GM04504 (cell line): ENCODE results near the gene CAPZA2.
"Not testable (repeated sequence)": the region's sequence is repeated elsewhere in the genome, so short reads cannot be mapped to it uniquely, and the experiment has no call there.

Experiments
- DNase-seq: peaks from one replicate; pipeline ENCODE4 v3.0.0-alpha.2; 2012; ENCODE audit warnings: low read depth

CAPZA2 gene

GRCh38 chr7:116953906-116954838 lies 91.8 kb downstream of the CAPZA2 start:
- peak; percentile 71 for DNase-seq

DNA sequence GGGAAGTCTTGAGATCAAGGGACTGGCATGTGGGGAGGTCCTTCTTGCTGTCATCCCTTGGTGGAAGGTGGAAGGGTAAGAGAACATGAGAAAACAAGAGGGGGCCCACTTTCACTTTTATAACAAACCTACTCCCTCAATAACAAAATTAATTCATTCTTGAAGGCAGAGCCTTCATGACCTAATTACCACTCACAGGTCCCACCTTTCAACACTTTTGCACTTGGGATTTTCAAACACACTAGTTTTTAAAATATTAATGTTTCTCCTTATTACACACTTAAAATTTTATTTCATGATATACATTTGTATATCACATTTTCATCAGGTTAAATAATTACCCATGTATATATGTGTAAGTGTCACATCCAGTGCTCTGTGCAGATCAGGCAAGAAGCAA lies 93.0 kb downstream of the CAPZA2 start:
- no peak for DNase-seq

GRCh38 chr7:116955801-116956476 lies 93.6 kb downstream of the CAPZA2 start:
- no peak for DNase-seq

DNA sequence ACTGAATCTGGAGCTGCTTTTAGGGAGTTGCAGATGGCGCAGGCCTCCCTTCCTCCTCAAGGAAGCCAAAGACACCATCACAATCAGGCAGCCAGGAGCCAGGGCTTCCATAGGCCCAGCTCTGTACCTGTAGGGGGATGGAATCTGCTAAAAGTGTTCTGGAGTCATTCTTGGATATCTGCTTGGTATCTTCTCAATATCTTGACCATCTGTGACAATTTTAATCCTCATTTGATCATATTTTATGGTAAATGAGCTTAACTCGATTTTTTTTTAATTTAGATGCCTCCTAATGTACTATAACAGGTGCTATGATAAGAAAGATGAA lies 94.1 kb downstream of the CAPZA2 start:
- DNase-seq = no peak

GRCh38 chr7:116957874-116958273 lies 95.5 kb downstream of the CAPZA2 start:
- no peak for DNase-seq

DNA sequence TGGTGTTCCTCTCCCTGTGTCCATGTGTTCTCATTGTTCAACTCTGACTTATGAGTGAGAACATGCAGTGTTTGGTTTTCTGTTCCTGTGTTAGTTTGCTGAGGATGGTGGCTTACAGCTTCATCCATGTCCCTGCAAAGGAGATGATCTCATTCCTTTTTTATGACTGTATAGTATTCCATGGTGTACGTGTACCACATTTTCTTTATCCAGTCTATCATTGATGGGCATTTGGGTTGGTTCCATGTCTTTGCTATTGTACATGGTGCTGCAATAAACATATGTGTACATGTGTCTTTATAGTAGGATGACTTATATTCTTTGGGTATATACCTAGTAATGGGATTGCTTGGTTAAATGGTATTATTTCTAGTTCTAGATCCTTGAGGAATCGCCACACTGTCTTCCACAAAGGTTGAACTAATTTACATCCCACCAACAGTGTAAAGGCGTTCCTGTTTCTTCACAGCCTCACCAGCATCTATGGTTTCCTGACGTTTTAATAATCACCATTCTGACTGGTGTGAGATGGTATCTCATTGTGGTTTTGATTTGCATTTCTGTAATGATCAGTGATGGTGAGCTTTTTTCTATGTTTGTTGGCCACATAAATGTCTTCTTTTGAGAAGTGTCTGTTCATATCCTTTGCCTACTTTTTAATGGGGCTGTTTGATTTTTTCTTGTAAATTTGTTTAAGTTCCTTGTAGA lies 99.7 kb downstream of the CAPZA2 start:
- not testable (repeated sequence) for DNase-seq

- DNase-seq = no peak
Measured at GRCh38 chr7:116963234-116963633, 100.8 kb downstream of the CAPZA2 start.

GRCh38 chr7:116966601-116967000 lies 104.2 kb downstream of the CAPZA2 start:
- DNase-seq = no peak

DNA sequence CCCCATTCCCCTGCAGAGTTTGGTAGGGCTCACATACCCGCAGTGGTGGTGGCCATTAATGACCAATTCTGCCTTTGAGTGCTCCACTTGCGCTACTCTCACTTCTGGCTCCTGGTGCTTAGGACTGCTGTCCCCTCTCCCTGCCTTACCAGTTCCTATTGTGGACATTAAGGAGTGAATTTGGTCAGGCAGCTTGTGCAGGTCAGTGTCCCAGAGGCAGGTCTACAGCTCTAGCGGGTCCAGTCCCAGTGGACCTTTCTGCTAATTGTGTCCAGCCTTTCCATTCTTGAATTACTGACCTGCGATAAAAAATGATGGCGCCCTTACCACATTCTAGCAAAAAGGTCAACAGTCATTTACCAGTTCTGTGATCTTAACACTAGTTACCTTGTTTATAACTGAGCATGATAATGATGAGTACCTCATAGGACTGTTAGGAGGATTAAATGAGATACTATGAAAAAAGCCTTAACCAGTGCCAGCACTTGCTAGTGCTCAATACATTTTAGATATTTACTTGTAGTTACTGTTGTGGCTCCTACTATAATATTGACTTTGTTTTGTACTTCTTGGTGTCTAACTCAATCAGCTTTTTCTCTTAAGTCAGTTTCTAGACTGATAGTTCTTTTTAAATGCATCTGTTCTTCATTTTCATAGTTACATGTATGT lies 105.0 kb downstream of the CAPZA2 start:
- no peak for DNase-seq

DNA sequence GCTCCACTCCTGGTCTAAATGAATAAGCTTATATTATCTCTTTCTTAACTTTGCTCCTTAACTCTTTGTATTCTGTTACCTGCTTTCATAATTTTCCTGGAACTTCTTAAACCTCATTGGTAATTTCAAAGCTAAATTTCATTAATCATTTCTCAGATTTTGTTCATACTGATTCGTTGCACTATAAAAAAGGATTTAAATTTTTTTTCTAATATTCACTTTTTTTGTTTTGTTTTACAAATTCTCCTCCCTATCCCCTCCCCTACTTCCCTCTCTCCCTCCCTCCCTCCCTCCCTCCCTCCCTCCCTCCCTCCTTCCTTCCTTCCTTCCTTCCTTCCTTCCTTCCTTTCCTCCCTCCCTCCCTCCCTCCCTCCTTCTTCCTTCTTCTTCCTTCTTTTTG lies 105.6 kb downstream of the CAPZA2 start:
- DNase-seq = no peak

DNA sequence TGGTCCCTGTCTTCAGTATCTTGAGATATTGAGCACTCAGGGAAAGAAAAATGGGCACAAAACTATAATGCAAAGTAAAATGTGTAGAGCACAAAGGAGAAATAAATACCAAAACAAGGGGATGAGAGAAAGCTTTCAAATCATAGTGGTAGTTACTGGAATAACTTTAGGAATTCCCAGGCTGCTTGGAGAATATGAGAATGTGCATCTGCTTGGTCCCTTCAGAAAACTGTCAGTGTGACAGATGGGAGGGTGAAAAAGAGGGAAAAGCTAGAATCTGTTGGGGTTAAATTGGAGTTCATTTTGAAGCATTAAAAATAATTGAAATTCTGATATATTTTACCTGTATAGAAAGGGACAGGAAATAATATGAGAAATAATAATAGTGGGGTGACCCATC lies 106.2 kb downstream of the CAPZA2 start:
- no peak for DNase-seq

DNA sequence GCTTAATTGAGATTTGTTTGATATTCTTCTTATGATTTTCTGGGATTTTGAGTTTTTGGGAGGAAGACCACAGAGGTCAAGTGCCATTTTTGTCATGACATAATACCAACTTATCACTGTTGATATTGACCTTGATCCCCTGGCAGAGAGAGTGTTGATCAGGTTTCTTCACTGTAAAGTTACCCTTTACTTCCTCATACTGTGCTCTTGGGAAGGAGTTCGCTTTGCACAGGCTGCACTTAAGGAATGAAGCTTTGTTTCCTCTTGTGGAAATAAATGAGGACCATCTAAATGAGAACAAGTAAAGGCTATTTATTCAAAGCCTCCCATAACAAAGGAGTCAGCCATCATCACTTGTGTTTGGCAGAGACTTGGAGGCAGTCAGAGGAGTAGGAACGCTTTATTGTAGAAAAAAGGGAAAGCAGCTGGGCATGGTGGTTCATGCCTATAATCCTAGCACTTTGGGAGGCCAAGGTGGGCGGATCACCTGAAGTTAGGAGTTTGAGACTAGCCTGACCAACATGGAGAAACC lies 107.0 kb downstream of the CAPZA2 start:
- no peak for DNase-seq

- no peak for DNase-seq
Measured at GRCh38 chr7:116970238-116970910, 108.0 kb downstream of the CAPZA2 start.

- DNase-seq = not testable (repeated sequence)
Measured at GRCh38 chr7:116971153-116971552, 108.8 kb downstream of the CAPZA2 start.
